SK-N-SH (cell line): ENCODE measurements around the gene CCN5. TPM values are rescaled to one million over a fixed set of nuclear protein-coding genes. Genes with fewer than 3 reads are reported as not detected.

Experiments used
- CTCF ChIA-PET: fragments of 300-600, 350-600 bp; formaldehyde crosslinking; extraction: SDS; loops from one replicate; lab custom pipeline; 2021; lab: Yijun Ruan, JAX
- POLR2A ChIA-PET: fragments of 350-600 bp; sonication (Branson Sonifier 250); formaldehyde crosslinking; extraction: SDS; loops from one replicate; lab custom pipeline; 2020; ENCODE audit warnings: antibody characterized with exemption, inconsistent platforms; lab: Yijun Ruan, JAX
- DNase-seq: peaks from one replicate; pipeline ENCODE4 v3.0.0; 2012
- H2AFZ ChIP-seq: fragments of 200-600 bp; sonication (generic); 2 replicates; pipeline ENCODE4 v1.8.1; 2016; ENCODE audit warnings: antibody characterized with exemption, mild to moderate bottlenecking, low read depth
- H3F3A ChIP-seq: fragments of 200-600 bp; sonication (generic); replicated peaks from 2 replicates; pipeline ENCODE3; 2016; ENCODE audit warnings: antibody characterized with exemption, mild to moderate bottlenecking; ENCODE audit not compliant: insufficient read depth
- H3K27ac ChIP-seq, 2 experiments: fragments of 200-500 bp in 1 of 2; fragments of 200-600 bp in 1 of 2; sonication (Bioruptor generic) in 1 of 2; sonication (generic), shearing (Covaris generic) in 1 of 2; 2 replicates each; pipeline versions ENCODE4 v1.5.1 to v1.6.1; 2014 to 2016; ENCODE audit warnings: low read depth in 2 of 2, inconsistent platforms in 1 of 2, low read length in 1 of 2, mild to moderate bottlenecking in 1 of 2, mixed read lengths in 1 of 2
- H3K27me3 ChIP-seq: fragments of 200-600 bp; sonication (generic), shearing (Covaris generic); 2 replicates; pipeline ENCODE4 v1.6.1; 2016; ENCODE audit warnings: mixed run types; ENCODE audit not compliant: insufficient read depth
- H3K36me3 ChIP-seq, 2 experiments: fragments of 200-500 bp in 1 of 2; fragments of 200-600 bp in 1 of 2; sonication (Bioruptor generic) in 1 of 2; sonication (generic) in 1 of 2; replicated peaks in 1 of 2; 2 replicates each; pipeline versions ENCODE3 to v1.5.1; 2014 to 2016; ENCODE audit warnings: low read length in 1 of 2, mild to moderate bottlenecking in 1 of 2; ENCODE audit not compliant: insufficient read depth in 2 of 2, control insufficient read depth in 1 of 2
- H3K4me1 ChIP-seq, 2 experiments: fragments of 200-500 bp in 1 of 2; fragments of 200-600 bp in 1 of 2; sonication (Bioruptor generic) in 1 of 2; sonication (generic), shearing (Covaris generic) in 1 of 2; 2 replicates each; pipeline versions ENCODE4 v1.5.1 to v1.6.1; 2014 to 2016; ENCODE audit warnings: low read depth in 1 of 2, low read length in 1 of 2, mixed run types in 1 of 2; ENCODE audit not compliant: insufficient read depth in 2 of 2, control insufficient read depth in 1 of 2
- H3K4me2 ChIP-seq: fragments of 200-600 bp; sonication (generic), shearing (Covaris generic); 2 replicates; pipeline ENCODE4 v1.6.1; 2017; ENCODE audit warnings: mixed run types
- H3K4me3 ChIP-seq, 2 experiments: fragments of 200-500 bp in 1 of 2; fragments of 200-600 bp in 1 of 2; sonication (Bioruptor generic) in 1 of 2; sonication (generic), shearing (Covaris generic) in 1 of 2; 2 replicates each; pipeline versions ENCODE4 v1.5.1 to v1.8.1; 2014 to 2016; ENCODE audit warnings: low read depth in 2 of 2, inconsistent platforms in 1 of 2, low read length in 1 of 2, mild to moderate bottlenecking in 1 of 2, mixed read lengths in 1 of 2, moderate library complexity in 1 of 2
- H3K79me2 ChIP-seq: fragments of 200-600 bp; sonication (generic); 2 replicates; pipeline ENCODE4 v1.8.1; 2017; ENCODE audit warnings: mild to moderate bottlenecking; ENCODE audit not compliant: insufficient read depth
- H3K9ac ChIP-seq: fragments of 200-600 bp; sonication (generic); 2 replicates; pipeline ENCODE4 v1.6.1; 2017; ENCODE audit warnings: mixed run types
- H3K9me2 ChIP-seq: fragments of 200-600 bp; sonication (generic); 2 replicates; pipeline ENCODE4 v1.6.1; 2017; ENCODE audit warnings: mixed run types
- H3K9me3 ChIP-seq: fragments of 200-600 bp; sonication (generic); 2 replicates; pipeline ENCODE4 v1.6.1; 2017; ENCODE audit warnings: mixed run types, mild to moderate bottlenecking, moderate library complexity
- H4K20me1 ChIP-seq: fragments of 200-600 bp; sonication (generic); 2 replicates; pipeline ENCODE4 v1.6.1; 2017; ENCODE audit warnings: mild to moderate bottlenecking, mixed run types; ENCODE audit not compliant: insufficient read depth
- CHD2 ChIP-seq: fragments of 150-350 bp; IDR thresholded peaks from 2 replicates; pipeline ENCODE4 v1.6.1; 2018; ENCODE audit warnings: low read length; ENCODE audit not compliant: partially characterized antibody
- ELF1 ChIP-seq: IDR thresholded peaks from 2 replicates; pipeline ENCODE4 v1.4.0; 2012
- EZH2phosphoT487 ChIP-seq: fragments of 200-600 bp; sonication (generic); IDR thresholded peaks from 2 replicates; pipeline ENCODE4 v1.6.1; 2017; ENCODE audit warnings: low read depth, mixed run types, mild to moderate bottlenecking, antibody characterized with exemption, moderate library complexity, borderline replicate concordance
- FOSL2 ChIP-seq: IDR thresholded peaks from 2 replicates; pipeline ENCODE4 v1.4.0; 2012; ENCODE audit warnings: low read depth, mild to moderate bottlenecking, moderate library complexity, borderline replicate concordance
- GABPA ChIP-seq: IDR thresholded peaks from 2 replicates; pipeline ENCODE4 v1.4.0; 2012; ENCODE audit warnings: low read depth, mild to moderate bottlenecking
- GATA2 ChIP-seq: sonication (generic); formaldehyde crosslinking; IDR thresholded peaks from 2 replicates; pipeline ENCODE4 v1.5.0; 2020; ENCODE audit warnings: mild to moderate bottlenecking, missing genetic modification reagents
- JUND ChIP-seq: IDR thresholded peaks from 2 replicates; pipeline ENCODE4 v1.4.0; 2012
- MXI1 ChIP-seq: IDR thresholded peaks from 2 replicates; pipeline ENCODE4 v1.6.1; 2012; ENCODE audit warnings: mild to moderate bottlenecking, low read depth, low read length, improper control_type of control experiment
- POLR2AphosphoS5 ChIP-seq: IDR thresholded peaks from 2 replicates; pipeline ENCODE4 v1.6.1; 2012; ENCODE audit warnings: low read depth, low read length
- RFX5 ChIP-seq: IDR thresholded peaks from 2 replicates; pipeline ENCODE4 v1.6.1; 2012; ENCODE audit warnings: mild to moderate bottlenecking, improper control_type of control experiment, low read length
- SMC3 ChIP-seq: IDR thresholded peaks from 2 replicates; pipeline ENCODE4 v1.6.1; 2012; ENCODE audit warnings: low read depth, low read length, improper control_type of control experiment
- TAF1 ChIP-seq: IDR thresholded peaks from 2 replicates; pipeline ENCODE4 v1.6.1; 2012; ENCODE audit warnings: low read depth, mild to moderate bottlenecking, low read length, moderate library complexity, borderline replicate concordance
- TCF12 ChIP-seq: IDR thresholded peaks from 2 replicates; pipeline ENCODE4 v1.4.0; 2012
- TEAD4 ChIP-seq: IDR thresholded peaks from 2 replicates; pipeline ENCODE4 v1.4.0; 2012; ENCODE audit warnings: mild to moderate bottlenecking, borderline replicate concordance; ENCODE audit not compliant: insufficient read depth
- YY1 ChIP-seq: IDR thresholded peaks from 2 replicates; pipeline ENCODE4 v1.4.0; 2012; ENCODE audit warnings: low read depth, mild to moderate bottlenecking
- WGBS: methylation state at CpG from one replicate; pipeline ENCODE4 v1.1.6; 2017; ENCODE audit warnings: low lambda C conversion rate; 5-methylcytosine and 5-hydroxymethylcytosine counted together
- polyA plus RNA-seq, 3 experiments: library from polyadenylated mRNA; depleted of rRNA; stranded (reverse); fragments of >200 nt; gene quantifications; 2 replicates each; pipeline ENCODE4 v1.2.3, GENCODE V29; 2012
- TF ChIP-seq, protein P1 (sequence below): IDR thresholded peaks from 2 replicates; pipeline ENCODE4 v1.4.0; 2012; ENCODE audit warnings: low read depth, borderline replicate concordance
- TF ChIP-seq, protein P2 (sequence below): fragments of 150-350 bp; IDR thresholded peaks from 2 replicates; pipeline ENCODE4 v1.6.1; 2017; ENCODE audit warnings: antibody characterized with exemption, low read length, low read depth, borderline replicate concordance
- TF ChIP-seq, protein P3 (sequence below): IDR thresholded peaks from 2 replicates; pipeline ENCODE4; 2012
- TF ChIP-seq, protein P4 (sequence below): fragments of 150-350 bp; IDR thresholded peaks from 2 replicates; pipeline ENCODE4 v1.6.1; 2016; ENCODE audit warnings: mild to moderate bottlenecking, low read depth, low read length

The CCN5 gene
- polyA plus RNA-seq, 1 of the 3 experiments (the other 2 are of a cell fraction): 0.05 TPM

DNA sequence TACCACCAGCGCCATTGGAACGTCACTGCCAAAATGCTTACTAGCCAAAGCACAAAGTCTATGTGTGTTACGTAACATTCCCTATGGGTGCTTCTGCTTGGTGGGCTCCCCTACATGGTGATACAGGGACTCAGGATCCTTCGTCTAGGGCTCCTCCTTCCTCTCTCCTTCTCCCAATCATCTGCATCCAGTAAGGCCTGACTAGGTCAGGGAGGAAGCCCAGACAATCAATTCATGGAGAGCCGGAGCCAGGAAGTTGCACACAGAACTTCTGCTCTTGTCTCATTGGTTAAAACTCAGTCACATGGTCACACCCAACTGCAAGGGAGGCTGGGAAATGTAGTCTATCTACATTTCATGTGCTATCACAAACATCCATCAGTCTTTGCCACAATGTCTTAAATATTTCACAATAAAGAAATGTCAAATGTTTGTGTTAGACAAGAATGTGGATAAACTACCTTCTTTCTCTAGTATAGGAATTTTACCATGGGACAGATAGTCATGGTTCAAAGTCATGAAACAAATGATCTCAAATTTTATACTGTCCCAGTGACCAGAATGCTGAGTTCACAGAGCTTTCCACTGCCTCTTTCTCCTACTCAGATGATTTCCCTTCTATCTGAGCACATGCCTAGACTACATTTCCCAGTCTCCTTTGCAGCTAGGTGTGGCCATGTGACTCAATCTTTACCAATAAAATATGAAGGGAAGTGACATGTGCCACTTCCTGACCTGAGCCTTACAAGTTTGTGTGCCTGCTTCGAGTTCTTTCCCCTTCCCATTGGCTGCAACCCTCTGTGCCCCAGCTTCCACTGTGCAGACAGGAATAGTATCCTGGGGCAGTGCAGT is 21.2 kb downstream of the CCN5 start:
- POLR2A ChIA-PET: no interaction called here
- TF ChIP-seq SMC3: no peak
- peak; percentile 80 for TF ChIP-seq ELF1
- TF ChIP-seq, protein P1, sequence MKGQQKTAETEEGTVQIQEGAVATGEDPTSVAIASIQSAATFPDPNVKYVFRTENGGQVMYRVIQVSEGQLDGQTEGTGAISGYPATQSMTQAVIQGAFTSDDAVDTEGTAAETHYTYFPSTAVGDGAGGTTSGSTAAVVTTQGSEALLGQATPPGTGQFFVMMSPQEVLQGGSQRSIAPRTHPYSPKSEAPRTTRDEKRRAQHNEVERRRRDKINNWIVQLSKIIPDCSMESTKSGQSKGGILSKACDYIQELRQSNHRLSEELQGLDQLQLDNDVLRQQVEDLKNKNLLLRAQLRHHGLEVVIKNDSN: peak; percentile 93
- TF ChIP-seq, protein P2, sequence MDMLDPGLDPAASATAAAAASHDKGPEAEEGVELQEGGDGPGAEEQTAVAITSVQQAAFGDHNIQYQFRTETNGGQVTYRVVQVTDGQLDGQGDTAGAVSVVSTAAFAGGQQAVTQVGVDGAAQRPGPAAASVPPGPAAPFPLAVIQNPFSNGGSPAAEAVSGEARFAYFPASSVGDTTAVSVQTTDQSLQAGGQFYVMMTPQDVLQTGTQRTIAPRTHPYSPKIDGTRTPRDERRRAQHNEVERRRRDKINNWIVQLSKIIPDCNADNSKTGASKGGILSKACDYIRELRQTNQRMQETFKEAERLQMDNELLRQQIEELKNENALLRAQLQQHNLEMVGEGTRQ: peak; percentile 54; the same call in 1 of the 2 replicates

DNA sequence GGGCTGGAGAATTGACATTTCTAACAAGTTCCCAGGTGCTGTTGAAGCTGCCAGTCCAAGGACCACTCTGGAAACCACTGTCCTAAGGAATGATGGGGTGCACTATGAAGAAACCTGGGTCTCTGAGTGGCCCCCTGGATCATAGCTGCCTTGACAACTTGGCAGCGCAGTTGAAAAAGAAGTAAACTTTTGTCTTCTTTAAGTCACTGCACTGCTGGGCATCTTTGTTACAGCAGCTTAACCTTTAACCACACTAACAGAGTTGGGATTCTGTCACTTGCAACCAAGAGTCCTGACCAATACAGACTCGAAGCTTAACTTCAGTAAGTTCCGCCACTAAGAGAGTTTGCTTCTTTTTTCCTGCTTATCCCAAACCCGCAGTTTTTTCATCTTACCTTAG is 21.9 kb downstream of the CCN5 start:
- ChIA-PET CTCF (interaction anchor here (1.2 to 4.7 kb wide), 4 partner anchors 10 to 81 kb away, joined by 3 to 63 read pairs (median 6); no protein-coding TSS in a partner anchor), POLR2A (no interaction called here)
- H3K4me3 ChIP-seq: no peak overlapping the region
- WGBS: 94% methylated on average over 4 of the region's 4 CpGs
- H3K4me1 ChIP-seq: peaks cover 0 to 27% of the 10 kb centered on the region in 2 experiments; a peak in 2 of 4 replicates
- DNase-seq: no peak
- H3K79me2 ChIP-seq: no peaks in the 10 kb centered on the region
- H4K20me1 ChIP-seq: no peaks in the 10 kb centered on the region
- TF ChIP-seq FOSL2 (no peak), TAF1 (no peak), GABPA (no peak), MXI1 (no peak), RFX5 (no peak), TEAD4 (no peak), CHD2 (no peak), YY1 (no peak), POLR2AphosphoS5 (no peak), TCF12 (no peak), ELF1 (no peak), EZH2phosphoT487 (no peak), JUND (no peak), GATA2 (CRISPR knock-in tag) (no peak)
- TF ChIP-seq, protein P3, sequence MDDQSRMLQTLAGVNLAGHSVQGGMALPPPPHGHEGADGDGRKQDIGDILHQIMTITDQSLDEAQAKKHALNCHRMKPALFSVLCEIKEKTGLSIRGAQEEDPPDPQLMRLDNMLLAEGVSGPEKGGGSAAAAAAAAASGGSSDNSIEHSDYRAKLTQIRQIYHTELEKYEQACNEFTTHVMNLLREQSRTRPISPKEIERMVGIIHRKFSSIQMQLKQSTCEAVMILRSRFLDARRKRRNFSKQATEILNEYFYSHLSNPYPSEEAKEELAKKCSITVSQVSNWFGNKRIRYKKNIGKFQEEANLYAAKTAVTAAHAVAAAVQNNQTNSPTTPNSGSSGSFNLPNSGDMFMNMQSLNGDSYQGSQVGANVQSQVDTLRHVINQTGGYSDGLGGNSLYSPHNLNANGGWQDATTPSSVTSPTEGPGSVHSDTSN: no peak
- TF ChIP-seq, protein P4, sequence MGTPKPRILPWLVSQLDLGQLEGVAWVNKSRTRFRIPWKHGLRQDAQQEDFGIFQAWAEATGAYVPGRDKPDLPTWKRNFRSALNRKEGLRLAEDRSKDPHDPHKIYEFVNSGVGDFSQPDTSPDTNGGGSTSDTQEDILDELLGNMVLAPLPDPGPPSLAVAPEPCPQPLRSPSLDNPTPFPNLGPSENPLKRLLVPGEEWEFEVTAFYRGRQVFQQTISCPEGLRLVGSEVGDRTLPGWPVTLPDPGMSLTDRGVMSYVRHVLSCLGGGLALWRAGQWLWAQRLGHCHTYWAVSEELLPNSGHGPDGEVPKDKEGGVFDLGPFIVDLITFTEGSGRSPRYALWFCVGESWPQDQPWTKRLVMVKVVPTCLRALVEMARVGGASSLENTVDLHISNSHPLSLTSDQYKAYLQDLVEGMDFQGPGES: no peak
- TF ChIP-seq, protein P2: no peak
- TF ChIP-seq, protein P1: no peak
- no peaks in the 10 kb centered on the region for H3K9me2 ChIP-seq
- H3F3A ChIP-seq: peaks cover under 1% of the 10 kb centered on the region
- no peaks in the 10 kb centered on the region for H3K9me3 ChIP-seq
- H3K4me2 ChIP-seq: no peak overlapping the region
- no peak overlapping the region for H3K9ac ChIP-seq
- no peak overlapping the region for H2AFZ ChIP-seq
- peaks cover 8% of the 10 kb centered on the region; the same call in 1 of the 2 replicates for H3K27me3 ChIP-seq
- H3K36me3 ChIP-seq: no peaks in the 10 kb centered on the region
- no peak overlapping the region for H3K27ac ChIP-seq

More for the DNA sequence above, 21.2 kb downstream of the CCN5 start:
- Histone ChIP-seq H3K4me1 (peaks cover 0 to 27% of the 10 kb centered on the region in 2 experiments; a peak in 2 of 4 replicates), H3F3A (peaks cover 3% of the 10 kb centered on the region), H3K27me3 (peaks cover 5% of the 10 kb centered on the region; the same call in 1 of the 2 replicates), H3K4me3 (no peak overlapping the region; a peak in 1 of 4 replicates), H3K9me2 (no peaks in the 10 kb centered on the region), H3K9ac (no peak overlapping the region), H3K79me2 (no peaks in the 10 kb centered on the region), H2AFZ (peak overlapping the region; percentile 61; the same call in 1 of the 2 replicates), H3K36me3 (no peaks in the 10 kb centered on the region), H4K20me1 (no peaks in the 10 kb centered on the region), H3K27ac (peak overlapping the region in 1 of 2 experiments; percentile 19; a peak in 1 of 4 replicates), H3K9me3 (no peaks in the 10 kb centered on the region), H3K4me2 (no peak overlapping the region)
- CTCF ChIA-PET: interaction anchor here (1.2 to 4.7 kb wide), 3 partner anchors 11 to 52 kb away, joined by 4 to 63 read pairs (median 9); no protein-coding TSS in a partner anchor
- no peak for DNase-seq
- WGBS: 75% methylated on average over 6 of the region's 6 CpGs
